ENCODE data around the gene FHIT. TPM values are rescaled to one million over a fixed set of nuclear protein-coding genes. Genes with fewer than 3 reads are reported as not detected.

Gene FHIT
- total and polyA plus RNA-seq, 10 of the 15 experiments (the other 5 are each of a cell fraction or from before 2014, with no cell fraction given): 4.2 to 14.9 (median 9.4) TPM

DNA sequence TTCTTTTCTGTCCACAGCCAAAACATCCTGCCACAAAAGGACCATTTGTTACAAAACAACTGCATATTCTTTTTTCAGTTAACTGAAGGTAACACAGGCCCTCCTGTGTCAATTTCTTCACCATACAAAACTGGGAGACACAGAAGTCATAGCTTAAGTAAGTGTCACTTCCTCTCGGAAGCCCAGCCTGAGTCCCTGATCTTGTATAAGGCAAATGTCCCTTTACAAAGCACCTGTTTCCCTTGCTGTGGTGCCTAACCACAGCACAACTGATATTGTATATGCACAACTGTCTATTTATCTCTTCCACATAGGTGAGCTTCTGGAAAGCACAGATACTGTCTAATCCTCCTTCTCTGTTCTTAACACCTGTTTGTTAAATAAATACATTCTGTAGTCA is 293.7 kb downstream of the FHIT start (continued):
- TF ChIP-seq E4F1 (IDR thresholded peaks at IDR 0.05; ENCODE audit: borderline replicate concordance, partially characterized antibody): no peak
- no peak for TF ChIP-seq JUNB (IDR thresholded peaks at IDR 0.05)
- TF ChIP-seq NFIC (IDR thresholded peaks at IDR 0.05; ENCODE audit: low read depth, low read length): no peak

GRCh38 chr3:60956729-60957128 is 294.5 kb downstream of the FHIT start:
- Histone ChIP-seq H2AFZ (ENCODE audit: control insufficient read depth, low read depth, low read length) (no peak overlapping the region), H3K4me1 (ENCODE audit: control insufficient read depth, insufficient read depth, low read length) (no peaks in the 10 kb centered on the region), H3K9me3 (replicated peaks; ENCODE audit: control insufficient read depth, insufficient read depth, low read length) (no peaks in the 10 kb centered on the region; the same call in 2 of the 3 replicates), H4K20me1 (ENCODE audit: control insufficient read depth, insufficient read depth) (no peaks in the 10 kb centered on the region), H3K79me2 (ENCODE audit: control insufficient read depth, insufficient read depth, low read length) (no peaks in the 10 kb centered on the region), H3K27ac (ENCODE audit: control insufficient read depth, insufficient read depth) (no peak overlapping the region), H3K27me3 (replicated peaks in 1 of 2; ENCODE audit: control insufficient read depth in 2 of 2, insufficient read depth in 2 of 2, low read length in 1 of 2) (no peaks in the 10 kb centered on the region), H3K4me3 (no peak overlapping the region), H3K36me3 (ENCODE audit: control insufficient read depth in 2 of 2, insufficient read depth in 2 of 2, low read length in 1 of 2) (no peaks in the 10 kb centered on the region), H3K4me2 (ENCODE audit: control insufficient read depth, insufficient read depth) (no peak overlapping the region), H3K9ac (ENCODE audit: control insufficient read depth, insufficient read depth, low read length) (no peak overlapping the region)
- 94% methylated on average over 4 of the region's 4 CpGs for WGBS (ENCODE audit: insufficient coverage, insufficient replicate concordance, low lambda C conversion rate, missing lambda C conversion rate)
- intact Hi-C loops (cut with micrococcal nuclease; ENCODE audit: unreplicated experiment) (no loop called here), in situ Hi-C loops (cut with MboI) (no loop called here)
- TF ChIP-seq SMC3 (IDR thresholded peaks at IDR 0.05; ENCODE audit: borderline replicate concordance, low read length): no peak
- no peak for TF ChIP-seq E4F1 (IDR thresholded peaks at IDR 0.05; ENCODE audit: borderline replicate concordance, partially characterized antibody)
- TF ChIP-seq BCLAF1 (IDR thresholded peaks at IDR 0.05): no peak
- TF ChIP-seq MYC (IDR thresholded peaks at IDR 0.05; ENCODE audit: insufficient read depth, insufficient read length, insufficient replicate concordance, low read length, severe bottlenecking): no peak
- no peak for TF ChIP-seq ZNF217 (IDR thresholded peaks at IDR 0.05)
- TF ChIP-seq NRF1 (conservative IDR thresholded peaks at IDR 0.05; ENCODE audit: low read depth, low read length): no peak
- TF ChIP-seq SMAD5 (IDR thresholded peaks at IDR 0.05; ENCODE audit: low read depth): no peak
- TF ChIP-seq MEF2B (IDR thresholded peaks at IDR 0.05; ENCODE audit: partially characterized antibody, poor library complexity, severe bottlenecking): no peak
- no peak for TF ChIP-seq JUNB (IDR thresholded peaks at IDR 0.05)
- TF ChIP-seq, protein P1, sequence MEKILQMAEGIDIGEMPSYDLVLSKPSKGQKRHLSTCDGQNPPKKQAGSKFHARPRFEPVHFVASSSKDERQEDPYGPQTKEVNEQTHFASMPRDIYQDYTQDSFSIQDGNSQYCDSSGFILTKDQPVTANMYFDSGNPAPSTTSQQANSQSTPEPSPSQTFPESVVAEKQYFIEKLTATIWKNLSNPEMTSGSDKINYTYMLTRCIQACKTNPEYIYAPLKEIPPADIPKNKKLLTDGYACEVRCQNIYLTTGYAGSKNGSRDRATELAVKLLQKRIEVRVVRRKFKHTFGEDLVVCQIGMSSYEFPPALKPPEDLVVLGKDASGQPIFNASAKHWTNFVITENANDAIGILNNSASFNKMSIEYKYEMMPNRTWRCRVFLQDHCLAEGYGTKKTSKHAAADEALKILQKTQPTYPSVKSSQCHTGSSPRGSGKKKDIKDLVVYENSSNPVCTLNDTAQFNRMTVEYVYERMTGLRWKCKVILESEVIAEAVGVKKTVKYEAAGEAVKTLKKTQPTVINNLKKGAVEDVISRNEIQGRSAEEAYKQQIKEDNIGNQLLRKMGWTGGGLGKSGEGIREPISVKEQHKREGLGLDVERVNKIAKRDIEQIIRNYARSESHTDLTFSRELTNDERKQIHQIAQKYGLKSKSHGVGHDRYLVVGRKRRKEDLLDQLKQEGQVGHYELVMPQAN (conservative IDR thresholded peaks at IDR 0.05): no peak
- no peak for DNase-seq (ENCODE audit: low read depth, low spot score)
- no peak for ATAC-seq
- ChIA-PET RAD21 (ENCODE audit: unreplicated experiment) (no interaction called here), POLR2A (interaction anchor here (0.7 kb wide), 1 partner anchor 25 kb away, joined by 5 read pairs; no protein-coding TSS in a partner anchor), CTCF (no interaction called here), SMC1A (ENCODE audit: uncharacterized antibody, unreplicated experiment) (interaction anchor here (1.3 to 1.4 kb wide), 2 partner anchors 14 to 15 kb away, joined by 3 to 4 read pairs; no protein-coding TSS in a partner anchor)
- BruUV-seq (replicated peaks): no TSS peak
- no peak for FAIRE-seq
